GM18951 (cell line): ENCODE data around the gene PET100.

ENCODE experiments used
- POLR2A ChIP-seq: IDR thresholded peaks from 4 replicates; pipeline ENCODE4 v1.6.1; 2011; ENCODE audit warnings: mild to moderate bottlenecking; ENCODE audit not compliant: insufficient read length, insufficient read depth; ENCODE audit errors: extremely low read depth
- in situ Hi-C: fragments of 300-500 bp; cut with MboI; formaldehyde crosslinking; loops from one replicate; pipeline ENCODE4 v1.12.0; 2022; ENCODE audit warnings: low sequenced_read_pairs, mixed read lengths, inconsistent platforms; ENCODE audit not compliant: unreplicated experiment

Gene PET100

GRCh38 chr19:7676376-7676775, 46.8 kb downstream of the PET100 start:
- in situ Hi-C loops, result no loop called here
- no peak for TF ChIP-seq POLR2A

GRCh38 chr19:7676854-7677253, 47.3 kb downstream of the PET100 start, which contains the start of gene MCEMP1:
TSS of gene MCEMP1 (plus strand) at chr19:7677090. CDS start at chr19:7677121, 31 bp downstream.
- no peak for TF ChIP-seq POLR2A

GRCh38 chr19:7677669-7678311, 48.2 kb downstream of the PET100 start:
- in situ Hi-C loops, result no loop called here
- no peak for TF ChIP-seq POLR2A

More at GRCh38 chr19:7676854-7677253, 47.3 kb downstream of the PET100 start, which contains the start of gene MCEMP1:
- in situ Hi-C loops, result no loop called here

- in situ Hi-C loops, result no loop called here
- no peak for TF ChIP-seq POLR2A
These were observed 49.6 kb downstream of the PET100 start for GRCh38 chr19:7678971-7679751.

- in situ Hi-C loops, result loop anchor here (10.0 kb wide), 1 partner anchor 115 kb away; no protein-coding TSS in a partner anchor
- TF ChIP-seq POLR2A, result no peak
These were observed 50.4 kb downstream of the PET100 start for GRCh38 chr19:7679771-7680605.

GRCh38 chr19:7680606-7681339, 51.2 kb downstream of the PET100 start, which contains the start of gene TRAPPC5:
TSS of gene TRAPPC5 (plus strand) at chr19:7680833. CDS start at chr19:7682254, 1,421 bp downstream.
- in situ Hi-C loops, result loop anchor here (10.0 kb wide), 1 partner anchor 114 kb away; no protein-coding TSS in a partner anchor
- peak; percentile 72 for TF ChIP-seq POLR2A
